DOHH2 (cell line): ENCODE results near the gene ASPN.

ENCODE experiments used
- H3F3A ChIP-seq: fragments of 200-600 bp; sonication (generic), shearing (Covaris generic); 2 replicates; pipeline ENCODE4 v1.6.0; 2016; ENCODE audit warnings: antibody characterized with exemption, mild to moderate bottlenecking; ENCODE audit not compliant: control insufficient read depth, insufficient read depth
- H3K27ac ChIP-seq: fragments of 200-600 bp; sonication (generic); 2 replicates; pipeline ENCODE4 v1.5.1; 2014; ENCODE audit warnings: low read depth, mild to moderate bottlenecking, low read length, moderate library complexity
- H3K27me3 ChIP-seq: fragments of 200-600 bp; sonication (generic); 2 replicates; pipeline ENCODE4 v1.6.1; 2014; ENCODE audit warnings: mild to moderate bottlenecking, low read length, mixed read lengths; ENCODE audit not compliant: control insufficient read depth
- H3K36me3 ChIP-seq: fragments of 200-600 bp; sonication (generic); 2 replicates; pipeline ENCODE4 v1.6.1; 2014; ENCODE audit warnings: mild to moderate bottlenecking, low read length, moderate library complexity, mixed read lengths; ENCODE audit not compliant: control insufficient read depth
- H3K4me1 ChIP-seq: fragments of 200-600 bp; sonication (generic); 2 replicates; pipeline ENCODE4 v1.6.1; 2014; ENCODE audit warnings: mild to moderate bottlenecking, low read length, mixed read lengths; ENCODE audit not compliant: control insufficient read depth
- H3K4me2 ChIP-seq: fragments of 200-600 bp; sonication (generic); 2 replicates; pipeline ENCODE4 v1.6.0; 2014; ENCODE audit warnings: mild to moderate bottlenecking, low read length, moderate library complexity
- H3K4me3 ChIP-seq: fragments of 200-600 bp; sonication (generic); 2 replicates; pipeline ENCODE4 v1.5.1; 2014; ENCODE audit warnings: mild to moderate bottlenecking, low read length, mixed read lengths
- H3K79me2 ChIP-seq: fragments of 200-600 bp; sonication (generic); 2 replicates; pipeline ENCODE4 v1.6.1; 2014; ENCODE audit warnings: mild to moderate bottlenecking, low read length, mixed read lengths; ENCODE audit not compliant: control insufficient read depth
- H3K9me2 ChIP-seq: fragments of 200-600 bp; sonication (generic); replicated peaks from 2 replicates; pipeline ENCODE4 v1.6.1; 2014; ENCODE audit warnings: mild to moderate bottlenecking, low read length, mixed read lengths; ENCODE audit not compliant: control insufficient read depth
- H3K9me3 ChIP-seq: fragments of 200-600 bp; sonication (generic); 2 replicates; pipeline ENCODE4 v1.6.1; 2014; ENCODE audit warnings: antibody characterized with exemption, low read length, mixed read lengths; ENCODE audit not compliant: control insufficient read depth, insufficient read depth
- H4K20me1 ChIP-seq: fragments of 200-600 bp; sonication (generic); 2 replicates; pipeline ENCODE4 v1.6.0; 2014; ENCODE audit warnings: low read depth, mild to moderate bottlenecking, antibody characterized with exemption, low read length, moderate library complexity; ENCODE audit not compliant: control insufficient read depth, insufficient read depth
- EZH2phosphoT487 ChIP-seq: fragments of 200-600 bp; sonication (generic); IDR thresholded peaks from 2 replicates; pipeline ENCODE4 v1.6.1; 2017; ENCODE audit warnings: borderline replicate concordance, mild to moderate bottlenecking, antibody characterized with exemption, low read length, moderate library complexity, mixed read lengths
- TF ChIP-seq, protein P1 (sequence below): fragments of 200-600 bp; sonication (generic); IDR thresholded peaks from one replicate; pipeline ENCODE4 v1.5.1; 2014; ENCODE audit warnings: antibody characterized with exemption, mild to moderate bottlenecking, low read depth, low read length; ENCODE audit not compliant: poor library complexity, severe bottlenecking

The ASPN gene

DNA sequence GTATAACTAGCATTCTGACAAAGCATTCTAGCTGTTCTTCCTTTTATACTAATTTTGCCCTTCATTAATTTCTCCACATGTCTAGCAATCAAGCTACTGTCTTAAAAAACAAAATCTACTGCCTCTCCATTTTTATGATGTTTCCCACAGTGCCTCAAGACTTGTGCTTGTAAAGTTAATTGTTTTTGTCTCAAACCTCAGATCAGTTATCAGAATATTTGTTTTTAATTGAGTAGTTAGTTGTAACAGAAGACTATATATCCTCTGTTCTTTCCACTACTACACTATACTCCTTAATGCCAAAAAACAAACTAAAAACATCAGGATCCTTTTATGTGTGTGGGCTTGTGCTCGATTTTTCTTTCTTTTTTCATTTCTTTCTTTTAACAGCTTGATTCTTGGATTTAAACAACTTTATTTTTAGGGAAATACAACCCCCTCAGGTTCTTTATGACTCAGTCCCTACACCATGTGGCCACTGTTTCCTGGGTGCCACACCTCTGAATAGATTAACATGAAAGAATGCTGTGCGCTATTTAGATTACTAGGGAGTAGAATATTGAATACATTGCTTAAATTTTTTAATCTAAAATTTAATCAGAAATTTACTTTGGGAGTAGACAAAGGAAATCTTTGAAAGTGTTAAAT, 1.2 kb downstream of the ASPN start:
- H3K27me3 ChIP-seq = no peaks in the 10 kb centered on the region
- no peaks in the 10 kb centered on the region for H3K9me3 ChIP-seq
- H3K4me2 ChIP-seq = no peak overlapping the region
- H3K4me1 ChIP-seq = no peaks in the 10 kb centered on the region
- no peaks in the 10 kb centered on the region for H4K20me1 ChIP-seq
- no peaks in the 10 kb centered on the region for H3K79me2 ChIP-seq
- H3K27ac ChIP-seq = no peak overlapping the region
- no peak overlapping the region for H3K4me3 ChIP-seq
- H3F3A ChIP-seq = no peaks in the 10 kb centered on the region
- H3K9me2 ChIP-seq = no peaks in the 10 kb centered on the region
- no peak for TF ChIP-seq EZH2phosphoT487
- TF ChIP-seq, protein P1, sequence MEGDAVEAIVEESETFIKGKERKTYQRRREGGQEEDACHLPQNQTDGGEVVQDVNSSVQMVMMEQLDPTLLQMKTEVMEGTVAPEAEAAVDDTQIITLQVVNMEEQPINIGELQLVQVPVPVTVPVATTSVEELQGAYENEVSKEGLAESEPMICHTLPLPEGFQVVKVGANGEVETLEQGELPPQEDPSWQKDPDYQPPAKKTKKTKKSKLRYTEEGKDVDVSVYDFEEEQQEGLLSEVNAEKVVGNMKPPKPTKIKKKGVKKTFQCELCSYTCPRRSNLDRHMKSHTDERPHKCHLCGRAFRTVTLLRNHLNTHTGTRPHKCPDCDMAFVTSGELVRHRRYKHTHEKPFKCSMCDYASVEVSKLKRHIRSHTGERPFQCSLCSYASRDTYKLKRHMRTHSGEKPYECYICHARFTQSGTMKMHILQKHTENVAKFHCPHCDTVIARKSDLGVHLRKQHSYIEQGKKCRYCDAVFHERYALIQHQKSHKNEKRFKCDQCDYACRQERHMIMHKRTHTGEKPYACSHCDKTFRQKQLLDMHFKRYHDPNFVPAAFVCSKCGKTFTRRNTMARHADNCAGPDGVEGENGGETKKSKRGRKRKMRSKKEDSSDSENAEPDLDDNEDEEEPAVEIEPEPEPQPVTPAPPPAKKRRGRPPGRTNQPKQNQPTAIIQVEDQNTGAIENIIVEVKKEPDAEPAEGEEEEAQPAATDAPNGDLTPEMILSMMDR = no peak
- H3K36me3 ChIP-seq = no peaks in the 10 kb centered on the region

DNA sequence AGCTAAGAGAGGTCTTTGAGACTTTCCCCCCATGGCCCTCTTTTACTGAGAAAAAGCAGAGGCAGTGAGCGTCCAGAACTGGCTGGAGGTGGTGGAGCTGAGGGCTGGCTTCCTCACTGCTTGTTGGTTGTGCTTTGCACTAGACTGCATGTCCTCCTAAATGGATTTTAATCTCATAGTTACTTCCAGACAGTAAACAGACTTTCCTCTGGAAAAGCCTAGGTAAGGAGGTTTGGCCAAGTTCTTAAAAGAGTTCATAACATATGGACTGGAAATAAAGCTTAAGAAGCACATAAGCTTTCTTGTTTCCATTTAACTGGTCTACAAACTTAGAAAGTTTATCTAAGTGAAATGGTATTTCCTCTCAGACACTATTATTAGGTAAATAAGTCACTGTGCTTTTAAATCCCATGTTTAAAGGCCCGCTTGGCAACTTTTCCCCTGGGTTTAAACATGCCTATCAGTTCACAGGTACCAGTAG, 2.0 kb downstream of the ASPN start:
- TF ChIP-seq, protein P1 = no peak
- no peak for TF ChIP-seq EZH2phosphoT487
- Histone ChIP-seq H3K27ac (no peak overlapping the region), H3K4me2 (no peak overlapping the region), H3K4me3 (no peak overlapping the region), H4K20me1 (no peaks in the 10 kb centered on the region), H3K36me3 (no peaks in the 10 kb centered on the region), H3K9me3 (no peaks in the 10 kb centered on the region), H3K79me2 (no peaks in the 10 kb centered on the region), H3F3A (no peaks in the 10 kb centered on the region), H3K27me3 (no peaks in the 10 kb centered on the region), H3K4me1 (no peaks in the 10 kb centered on the region), H3K9me2 (no peaks in the 10 kb centered on the region)

DNA sequence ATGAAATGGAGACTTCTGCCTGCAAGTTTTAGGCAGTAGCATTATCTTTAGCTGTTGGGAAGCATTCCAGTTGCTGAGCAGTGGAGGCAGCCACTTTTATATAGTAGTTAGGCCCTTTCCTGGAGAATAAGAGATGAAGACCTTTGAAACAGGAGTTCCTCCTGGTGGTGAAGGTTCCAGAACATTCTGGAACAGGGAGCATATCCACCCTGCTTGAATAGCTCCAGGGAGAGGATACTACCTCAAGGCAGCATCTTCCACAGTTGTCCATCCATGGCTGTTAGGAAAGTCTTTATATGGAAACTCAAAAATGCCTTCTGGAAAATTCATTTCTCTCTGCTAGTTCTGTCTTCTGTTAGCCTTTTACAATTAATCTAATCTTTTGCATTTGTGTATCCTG, 3.0 kb downstream of the ASPN start:
- TF ChIP-seq, protein P1 = no peak
- no peak for TF ChIP-seq EZH2phosphoT487
- Histone ChIP-seq H3K79me2 (no peaks in the 10 kb centered on the region), H3K4me1 (no peaks in the 10 kb centered on the region), H3K27me3 (no peaks in the 10 kb centered on the region), H3K36me3 (no peaks in the 10 kb centered on the region), H3K4me3 (no peak overlapping the region), H3K27ac (no peak overlapping the region), H3K9me3 (no peaks in the 10 kb centered on the region), H3K9me2 (no peaks in the 10 kb centered on the region), H3F3A (no peaks in the 10 kb centered on the region), H3K4me2 (no peak overlapping the region), H4K20me1 (no peaks in the 10 kb centered on the region)
